Stimulated activated CD4-positive, alpha-beta T cell treated with anti-CD3 and anti-CD28 coated beads, Interleukin-15, amount 100 ng/mL, for 24 hours (primary cell): ENCODE results near the gene MAP3K12.

Experiments used
- DNase-seq: peaks from one replicate; pipeline ENCODE4 v3.0.0-alpha.2; 2020

The MAP3K12 gene

GRCh38 chr12:53506881-53507602 is 7.8 kb upstream of the MAP3K12 start, which contains the start of gene NPFF:
Gene NPFF (minus strand): TSS chr12:53507484. CDS start chr12:53507474, 10 bp downstream.
- no peak for DNase-seq

GRCh38 chr12:53506450-53506785 is 7.2 kb upstream of the MAP3K12 start:
- DNase-seq: no peak

GRCh38 chr12:53505555-53506449 is 6.5 kb upstream of the MAP3K12 start:
- DNase-seq: no peak

GRCh38 chr12:53505086-53505485 is 5.8 kb upstream of the MAP3K12 start:
- no peak for DNase-seq

- DNase-seq: no peak
These were observed 5.0 kb upstream of the MAP3K12 start for GRCh38 chr12:53504004-53504920.

- no peak for DNase-seq
These were observed 3.9 kb upstream of the MAP3K12 start for GRCh38 chr12:53502983-53503728.

GRCh38 chr12:53502331-53502730 is 3.1 kb upstream of the MAP3K12 start:
- no peak for DNase-seq

GRCh38 chr12:53501615-53502181 is 2.4 kb upstream of the MAP3K12 start:
- DNase-seq: no peak

GRCh38 chr12:53500776-53501614 is 1.7 kb upstream of the MAP3K12 start, which contains the start of gene TARBP2:
Gene TARBP2 (plus strand): TSS chr12:53501283. CDS start chr12:53501409, 126 bp downstream.
- DNase-seq: peak; percentile 99

GRCh38 chr12:53500142-53500775 is 1.0 kb upstream of the MAP3K12 start:
- DNase-seq: no peak

GRCh38 chr12:53498235-53498630 is 1.0 kb downstream of the MAP3K12 start:
- DNase-seq: no peak

- DNase-seq: no peak
These were observed 1.8 kb downstream of the MAP3K12 start for GRCh38 chr12:53497461-53497860.

GRCh38 chr12:53496752-53497032 is 2.6 kb downstream of the MAP3K12 start:
- no peak for DNase-seq

GRCh38 chr12:53495903-53496751 is 3.1 kb downstream of the MAP3K12 start:
- no peak for DNase-seq

- DNase-seq: no peak
These were observed 5.5 kb downstream of the MAP3K12 start for GRCh38 chr12:53493610-53494391.

GRCh38 chr12:53492830-53493609 is 6.2 kb downstream of the MAP3K12 start:
- DNase-seq: peak; percentile 90

GRCh38 chr12:53492188-53492587 is 7.1 kb downstream of the MAP3K12 start:
- DNase-seq: no peak
